Astrocyte of the hippocampus (primary cell): Measurements from ENCODE around the gene ZFAND3.

Experiments used
- DNase-seq: peaks from one replicate; pipeline ENCODE4 v3.0.0; 2011; ENCODE audit warnings: low read depth, low spot score

The ZFAND3 gene

DNA sequence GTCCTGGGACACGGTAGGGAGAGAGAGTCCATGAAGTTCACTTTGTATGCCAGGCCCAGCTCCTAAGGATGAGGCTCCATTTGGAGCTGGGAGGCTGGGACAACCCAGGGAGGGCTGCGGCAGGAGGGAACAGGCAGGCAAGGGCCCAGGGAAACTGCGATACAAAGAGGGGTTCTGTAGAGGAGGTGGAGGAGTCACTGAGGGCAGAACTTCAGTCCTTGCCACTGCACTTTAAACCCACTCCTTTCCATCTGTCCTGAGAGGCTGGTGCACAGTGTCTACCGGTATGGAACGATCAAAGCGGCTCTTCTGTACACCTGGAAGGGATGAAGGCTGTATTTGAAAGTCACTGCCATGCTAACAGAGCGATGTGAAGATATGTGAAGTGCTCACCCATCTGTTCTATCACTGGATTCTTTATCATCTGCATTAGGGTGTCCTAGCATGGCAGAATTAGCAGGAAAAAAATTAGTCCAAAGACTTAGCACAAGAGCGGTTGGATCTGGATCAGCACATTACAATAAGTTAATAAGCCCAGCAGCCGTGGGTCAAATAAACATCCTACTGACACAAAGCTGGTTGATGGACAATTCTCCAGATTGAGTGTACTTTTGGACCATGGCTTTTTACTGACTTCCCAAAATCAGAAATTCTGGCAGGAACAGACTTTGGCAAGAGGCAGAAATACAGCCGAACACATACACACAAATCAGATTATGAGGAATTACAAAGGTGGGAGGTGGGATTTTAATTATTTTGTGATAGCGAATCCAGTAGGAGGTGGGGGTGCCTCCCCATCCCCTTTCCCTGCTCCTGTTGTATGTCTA, 20.9 kb upstream of the ZFAND3 start:
- DNase-seq, result no peak

DNA sequence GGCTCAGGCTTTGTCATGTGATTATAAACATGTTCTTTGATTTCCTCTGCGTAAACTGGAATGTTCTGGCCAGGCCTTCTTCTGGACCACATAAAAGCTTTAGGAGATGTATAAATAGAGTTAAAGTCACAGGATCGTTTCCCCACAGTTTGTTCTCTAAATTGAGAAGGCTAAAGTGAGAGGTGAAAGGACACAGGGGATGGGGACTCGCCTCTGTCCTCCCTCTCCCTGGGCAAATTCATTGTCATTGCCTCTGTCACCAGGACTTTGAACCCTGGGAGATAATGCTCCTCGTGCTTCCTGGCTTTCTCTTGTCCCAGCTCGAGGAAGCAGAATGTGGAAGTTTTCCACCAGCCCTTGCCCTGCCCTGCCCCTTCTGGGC, 20.3 kb upstream of the ZFAND3 start:
- no peak for DNase-seq

- no peak for DNase-seq
These were observed 18.6 kb upstream of the ZFAND3 start for GRCh38 chr6:37800703-37801604.

DNA sequence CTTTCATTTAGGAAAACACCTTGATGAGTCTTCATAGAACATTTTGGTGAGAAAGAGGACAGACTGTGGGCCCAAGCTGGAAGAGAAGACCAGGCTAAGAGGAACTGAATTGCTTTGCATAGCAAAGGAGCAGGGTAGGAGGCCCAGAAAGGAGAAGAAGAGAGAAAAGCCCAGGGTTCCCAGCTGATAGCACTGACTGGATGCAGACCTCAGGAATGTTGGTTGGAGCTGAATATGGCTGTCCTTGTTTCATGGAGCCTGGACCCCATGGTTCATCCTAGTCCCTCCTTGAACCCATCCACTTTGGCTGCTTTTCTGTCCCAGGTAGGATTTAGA, 18.0 kb upstream of the ZFAND3 start:
- DNase-seq, result no peak

DNA sequence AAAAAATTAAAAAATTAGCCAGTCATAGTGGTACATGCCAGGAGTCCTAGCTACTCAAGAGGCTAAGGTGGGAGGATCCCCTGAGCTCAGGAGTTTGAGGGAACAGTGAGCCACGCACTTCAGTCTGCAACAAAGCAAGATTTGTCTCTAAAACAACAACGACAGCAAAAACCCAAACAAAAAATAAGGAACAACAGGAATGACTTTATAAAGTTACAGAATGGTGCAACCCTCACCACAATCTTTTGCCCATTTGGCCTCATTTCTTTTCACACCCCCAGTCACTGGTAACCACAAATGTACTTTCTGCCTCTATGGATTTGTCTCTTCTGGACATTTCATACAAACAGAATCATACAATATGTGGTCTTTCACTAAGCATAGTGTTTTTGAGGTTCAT, 16.7 kb upstream of the ZFAND3 start:
- no peak for DNase-seq

DNA sequence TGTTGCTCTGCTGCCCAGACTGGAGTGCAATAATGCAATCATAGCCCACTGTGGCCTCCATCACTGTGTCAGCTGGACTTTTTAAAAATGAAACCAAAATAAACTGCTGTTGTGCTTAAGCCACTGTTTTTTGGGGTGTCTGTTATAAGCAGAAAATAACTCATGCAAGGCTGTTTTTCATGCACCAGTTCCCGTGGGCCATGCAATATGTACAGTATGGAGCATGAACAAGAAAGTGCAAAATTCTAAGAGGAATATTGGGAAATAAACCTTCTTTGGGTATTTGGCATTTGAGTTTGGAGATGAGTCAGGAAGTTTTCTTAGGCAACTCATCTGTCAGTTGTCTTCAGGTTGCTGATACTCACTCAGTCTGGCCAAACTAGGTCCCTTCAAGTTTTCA, 14.9 kb upstream of the ZFAND3 start:
- DNase-seq, result no peak

- DNase-seq, result no peak
These were observed 13.3 kb upstream of the ZFAND3 start for GRCh38 chr6:37806213-37806612.

GRCh38 chr6:37807656-37808055, 11.9 kb upstream of the ZFAND3 start:
- peak; percentile 38 for DNase-seq

GRCh38 chr6:37809197-37809543, 10.4 kb upstream of the ZFAND3 start:
- DNase-seq, result peak; percentile 70

GRCh38 chr6:37812841-37813240, 6.7 kb upstream of the ZFAND3 start:
- DNase-seq, result no peak

DNA sequence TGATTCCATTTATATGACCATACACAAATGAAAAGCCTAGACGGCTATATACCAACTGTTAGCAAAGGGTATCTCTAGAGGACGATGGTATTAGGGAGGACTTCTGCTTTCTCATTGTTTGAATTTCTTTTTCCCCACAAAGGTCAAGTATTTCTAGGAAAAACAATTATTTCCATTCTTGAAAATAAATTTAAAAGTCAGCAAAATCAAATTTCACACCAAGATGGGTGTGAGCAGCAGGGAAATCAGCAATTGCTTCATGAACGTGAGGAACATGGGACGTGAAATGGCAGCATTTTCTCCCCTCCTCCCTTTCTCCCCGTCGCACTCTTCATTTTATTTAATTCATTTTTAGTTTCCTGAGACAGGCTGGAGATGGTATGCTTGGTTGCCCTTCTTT, 5.2 kb upstream of the ZFAND3 start:
- no peak for DNase-seq

- DNase-seq, result no peak
These were observed 2.7 kb upstream of the ZFAND3 start for GRCh38 chr6:37816599-37817375.

DNA sequence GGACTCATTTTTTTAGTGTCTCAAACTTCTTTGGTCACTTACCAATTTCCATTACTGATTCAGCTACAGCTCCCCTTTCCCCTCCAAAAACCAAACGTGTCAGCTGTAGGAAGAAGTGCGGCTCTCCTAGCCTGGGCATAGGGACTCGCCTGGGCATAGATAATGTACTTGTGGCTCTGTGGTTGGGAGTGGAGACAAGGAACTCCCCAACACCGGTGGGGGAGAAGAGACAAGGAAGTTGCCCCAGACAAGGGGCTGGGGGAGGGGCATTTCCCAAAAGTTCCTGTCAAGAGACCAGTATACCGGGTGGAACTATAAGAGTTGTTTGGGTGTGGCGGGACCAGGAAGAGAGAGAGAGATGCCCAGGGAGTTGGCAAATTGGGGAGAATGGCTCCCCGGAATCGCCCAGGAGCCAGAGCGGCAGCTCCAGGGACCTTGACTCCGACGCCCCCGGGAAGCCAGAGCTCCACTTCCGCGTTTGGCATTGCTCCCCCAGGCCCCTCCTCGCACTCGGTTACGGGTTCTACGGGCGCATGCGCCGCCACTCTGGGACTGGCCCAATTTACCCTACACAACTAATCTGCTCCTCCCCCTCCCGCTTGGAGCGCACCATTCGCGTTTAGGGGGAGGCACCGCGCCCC, 871 bp upstream of the ZFAND3 start:
- DNase-seq, result peak; percentile 98

- peak; percentile 68 for DNase-seq
These were observed 533 bp downstream of the ZFAND3 start for GRCh38 chr6:37819802-37820717.

DNA sequence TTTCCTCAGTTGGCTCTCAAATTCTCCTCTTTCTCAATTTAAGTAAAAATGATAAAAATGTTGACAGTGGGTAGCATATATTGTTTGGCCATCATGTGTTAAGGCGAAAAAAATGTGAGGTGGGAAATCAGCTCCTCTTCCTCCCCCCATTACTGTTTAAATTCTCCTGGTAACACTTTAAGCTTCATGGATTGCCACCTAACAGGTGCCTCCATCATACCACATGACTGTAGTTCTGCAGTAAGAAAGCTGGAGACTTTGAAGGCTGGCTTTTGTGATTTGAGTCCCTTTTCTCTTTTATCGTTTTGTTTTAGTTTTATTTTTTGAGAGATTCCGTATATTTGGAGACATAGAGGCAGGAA, 1.2 kb downstream of the ZFAND3 start:
- no peak for DNase-seq

DNA sequence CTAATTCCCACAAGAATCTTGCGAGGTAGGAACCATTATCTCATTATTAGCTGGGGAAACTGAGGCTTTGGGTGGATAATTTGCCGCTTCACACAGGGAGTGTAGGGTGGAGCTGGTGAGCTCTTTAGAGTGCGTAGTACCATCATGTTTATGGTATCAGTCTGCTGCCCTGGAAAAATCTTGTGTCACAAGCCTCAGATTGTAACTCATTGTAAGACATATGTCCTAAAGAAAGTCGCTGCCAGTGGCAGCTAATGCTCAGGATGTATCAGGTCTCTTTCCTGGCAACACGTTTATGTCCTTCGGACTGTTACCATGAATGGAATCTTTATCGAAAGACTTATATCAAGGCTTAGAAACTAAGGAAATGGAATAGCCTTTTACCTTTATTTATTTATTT, 1.9 kb downstream of the ZFAND3 start:
- no peak for DNase-seq

- DNase-seq, result peak; percentile 59
These were observed 3.5 kb downstream of the ZFAND3 start for GRCh38 chr6:37822851-37823682.

GRCh38 chr6:37824170-37824569, 4.6 kb downstream of the ZFAND3 start:
- DNase-seq, result no peak

DNA sequence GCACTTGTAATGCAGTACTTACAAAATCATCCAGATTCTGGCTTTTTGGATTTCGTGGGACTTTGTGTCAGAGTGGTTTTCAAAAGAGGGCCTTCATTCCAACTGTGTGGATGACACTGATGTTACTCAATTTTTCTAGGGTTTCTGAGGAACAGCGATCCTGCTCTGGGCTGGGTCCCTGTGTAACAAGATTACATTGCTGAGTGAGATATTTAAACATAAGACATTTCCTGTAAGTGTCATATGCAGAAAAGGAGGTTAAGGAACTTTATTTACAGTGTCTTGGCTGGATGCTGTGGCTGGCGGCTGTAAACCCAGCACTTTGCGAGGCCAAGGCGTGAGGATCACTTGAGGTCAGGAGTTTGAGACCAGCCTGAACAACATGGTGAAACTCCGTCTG, 6.7 kb downstream of the ZFAND3 start:
- no peak for DNase-seq

DNA sequence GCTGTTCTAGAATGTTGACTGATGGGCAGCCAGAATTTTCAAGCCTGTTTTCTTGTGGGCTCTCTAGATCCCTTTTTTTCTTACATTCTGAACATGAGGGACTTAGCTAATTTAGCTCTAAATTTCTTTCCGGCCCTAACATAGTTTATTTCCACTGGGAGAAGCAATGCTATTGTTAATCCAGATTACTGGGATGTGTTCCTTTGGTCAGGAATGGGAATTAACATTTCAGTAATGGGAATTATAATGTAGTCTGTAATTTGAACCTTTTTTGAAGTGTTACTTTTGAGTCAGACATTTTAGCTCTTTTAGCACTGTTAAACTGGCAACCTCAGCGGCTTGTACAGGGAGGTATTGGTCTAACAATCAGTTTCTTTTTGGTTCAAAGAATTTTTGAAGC, 7.5 kb downstream of the ZFAND3 start:
- no peak for DNase-seq
